ENCODE measurements around the gene COLGALT1. TPM values are rescaled to one million over a fixed set of nuclear protein-coding genes. Genes with fewer than 3 reads are reported as not detected.
"Not testable (repeated sequence)": the region's sequence is repeated elsewhere in the genome, so short reads cannot be mapped to it uniquely, and the experiment has no call there.

COLGALT1 gene
- total RNA-seq, 2 donors from 2014 or later = 51.4 to 90.9 TPM

GRCh38 chr19:17562561-17562960, 7.1 kb downstream of the COLGALT1 start:
- no peak overlapping the region for H3K4me3 ChIP-seq
- no peaks in the 10 kb centered on the region for H3K36me3 ChIP-seq
- no peak for TF ChIP-seq CTCF (IDR thresholded peaks at IDR 0.05)
- intact Hi-C loops (cut with DNase I) = no loop called here
- DNase-seq = no peak
- H3K27ac ChIP-seq = no peak overlapping the region
- no peak overlapping the region for H3K9ac ChIP-seq (ENCODE audit: low read depth in 2 of 2, low read length in 2 of 2)
- no peaks in the 10 kb centered on the region for H3K4me1 ChIP-seq
- no peaks in the 10 kb centered on the region for H3K9me3 ChIP-seq
- H3K27me3 ChIP-seq = no peaks in the 10 kb centered on the region

GRCh38 chr19:17564781-17565180, 9.3 kb downstream of the COLGALT1 start:
- H3K4me3 ChIP-seq = no peak overlapping the region
- DNase-seq = no peak
- H3K27ac ChIP-seq = no peak overlapping the region
- no peak for TF ChIP-seq CTCF (IDR thresholded peaks at IDR 0.05)
- H3K4me1 ChIP-seq = no peaks in the 10 kb centered on the region
- no peaks in the 10 kb centered on the region for H3K9me3 ChIP-seq
- H3K9ac ChIP-seq (ENCODE audit: low read depth in 2 of 2, low read length in 2 of 2) = no peak overlapping the region
- intact Hi-C loops (cut with DNase I) = no loop called here
- peaks cover 9% of the 10 kb centered on the region for H3K36me3 ChIP-seq
- no peaks in the 10 kb centered on the region for H3K27me3 ChIP-seq

- no peak overlapping the region for H3K4me3 ChIP-seq
- H3K9me3 ChIP-seq = no peaks in the 10 kb centered on the region
- no peak overlapping the region for H3K9ac ChIP-seq (ENCODE audit: low read depth in 2 of 2, low read length in 2 of 2)
- no peaks in the 10 kb centered on the region for H3K27me3 ChIP-seq
- no peak overlapping the region for H3K27ac ChIP-seq
- intact Hi-C loops (cut with DNase I) = no loop called here
- H3K4me1 ChIP-seq = no peaks in the 10 kb centered on the region
- DNase-seq = no peak
- TF ChIP-seq CTCF (IDR thresholded peaks at IDR 0.05) = no peak
- peaks cover 17% of the 10 kb centered on the region for H3K36me3 ChIP-seq
Measured at GRCh38 chr19:17565611-17566010, 10.2 kb downstream of the COLGALT1 start.

- H3K4me3 ChIP-seq = no peak overlapping the region
- H3K9ac ChIP-seq (ENCODE audit: low read depth in 2 of 2, low read length in 2 of 2) = no peak overlapping the region
- no peaks in the 10 kb centered on the region for H3K9me3 ChIP-seq
- peaks cover 18% of the 10 kb centered on the region for H3K36me3 ChIP-seq
- intact Hi-C loops (cut with DNase I) = no loop called here
- no peak overlapping the region for H3K27ac ChIP-seq
- TF ChIP-seq CTCF (IDR thresholded peaks at IDR 0.05) = no peak
- DNase-seq = no peak
- no peaks in the 10 kb centered on the region for H3K27me3 ChIP-seq
- H3K4me1 ChIP-seq = no peaks in the 10 kb centered on the region
Measured at GRCh38 chr19:17567940-17568339, 12.5 kb downstream of the COLGALT1 start.

GRCh38 chr19:17570291-17570690, 14.8 kb downstream of the COLGALT1 start:
- H3K9ac ChIP-seq (ENCODE audit: low read depth in 2 of 2, low read length in 2 of 2); H3K9me3 ChIP-seq; H3K4me3 ChIP-seq; intact Hi-C loops (cut with DNase I); DNase-seq; H3K4me1 ChIP-seq; H3K27ac ChIP-seq; H3K27me3 ChIP-seq: not testable (repeated sequence)
- H3K36me3 ChIP-seq = peaks cover 18% of the 10 kb centered on the region

GRCh38 chr19:17570791-17571190, 15.3 kb downstream of the COLGALT1 start:
- DNase-seq = no peak
- H3K9me3 ChIP-seq = no peaks in the 10 kb centered on the region
- H3K9ac ChIP-seq (ENCODE audit: low read depth in 2 of 2, low read length in 2 of 2) = no peak overlapping the region
- no peaks in the 10 kb centered on the region for H3K27me3 ChIP-seq
- no peak overlapping the region for H3K27ac ChIP-seq
- H3K4me1 ChIP-seq = no peaks in the 10 kb centered on the region
- TF ChIP-seq CTCF (IDR thresholded peaks at IDR 0.05) = no peak
- H3K36me3 ChIP-seq = peaks cover 18% of the 10 kb centered on the region
- intact Hi-C loops (cut with DNase I) = no loop called here
- H3K4me3 ChIP-seq = no peak overlapping the region

All from colonic mucosa (tissue), 4 donors.